ENCODE data around the gene CFAP46. TPM values are rescaled to one million over a fixed set of nuclear protein-coding genes. Genes with fewer than 3 reads are reported as not detected.

CFAP46 gene
- total RNA-seq, 1 donor from 2014 or later, result 1.3 TPM

GRCh38 chr10:132810807-132811700, 131.3 kb downstream of the CFAP46 start:
- no peak overlapping the region for H3K4me2 ChIP-seq (ENCODE audit: low read length)
- Mint-ChIP-seq H3K27ac (ENCODE audit: unreplicated experiment) (no peak overlapping the region), H3K9me3 (ENCODE audit: unreplicated experiment) (no peaks in the 10 kb centered on the region), H3K4me1 (ENCODE audit: low read depth, unreplicated experiment) (no peaks in the 10 kb centered on the region), H3K36me3 (ENCODE audit: low read depth, unreplicated experiment) (no peaks in the 10 kb centered on the region), H3K4me3 (ENCODE audit: unreplicated experiment) (no peak overlapping the region), H3K27me3 (ENCODE audit: low read depth, unreplicated experiment) (peaks cover 22% of the 10 kb centered on the region)
- no peaks in the 10 kb centered on the region for H3K4me1 ChIP-seq (ENCODE audit: insufficient read depth, low read length)
- no peaks in the 10 kb centered on the region for H3K79me2 ChIP-seq (ENCODE audit: insufficient read depth, low read length)
- no peak overlapping the region for H3K4me3 ChIP-seq (ENCODE audit: insufficient read depth, low read depth, low read length)
- DNase-seq (ENCODE audit: low read depth) (no peak), FAIRE-seq (no peak)
- H2AFZ ChIP-seq (ENCODE audit: low read depth, low read length), result no peak overlapping the region
- no peaks in the 10 kb centered on the region for H3K27me3 ChIP-seq (ENCODE audit: insufficient read depth, low read length)
- H3K9ac ChIP-seq (ENCODE audit: low read length), result no peak overlapping the region
- no peak for TF ChIP-seq EZH2 (IDR thresholded peaks at IDR 0.05; ENCODE audit: insufficient read depth, low read length)
- TF ChIP-seq, protein P1, sequence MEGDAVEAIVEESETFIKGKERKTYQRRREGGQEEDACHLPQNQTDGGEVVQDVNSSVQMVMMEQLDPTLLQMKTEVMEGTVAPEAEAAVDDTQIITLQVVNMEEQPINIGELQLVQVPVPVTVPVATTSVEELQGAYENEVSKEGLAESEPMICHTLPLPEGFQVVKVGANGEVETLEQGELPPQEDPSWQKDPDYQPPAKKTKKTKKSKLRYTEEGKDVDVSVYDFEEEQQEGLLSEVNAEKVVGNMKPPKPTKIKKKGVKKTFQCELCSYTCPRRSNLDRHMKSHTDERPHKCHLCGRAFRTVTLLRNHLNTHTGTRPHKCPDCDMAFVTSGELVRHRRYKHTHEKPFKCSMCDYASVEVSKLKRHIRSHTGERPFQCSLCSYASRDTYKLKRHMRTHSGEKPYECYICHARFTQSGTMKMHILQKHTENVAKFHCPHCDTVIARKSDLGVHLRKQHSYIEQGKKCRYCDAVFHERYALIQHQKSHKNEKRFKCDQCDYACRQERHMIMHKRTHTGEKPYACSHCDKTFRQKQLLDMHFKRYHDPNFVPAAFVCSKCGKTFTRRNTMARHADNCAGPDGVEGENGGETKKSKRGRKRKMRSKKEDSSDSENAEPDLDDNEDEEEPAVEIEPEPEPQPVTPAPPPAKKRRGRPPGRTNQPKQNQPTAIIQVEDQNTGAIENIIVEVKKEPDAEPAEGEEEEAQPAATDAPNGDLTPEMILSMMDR (IDR thresholded peaks at IDR 0.05; ENCODE audit: insufficient read depth, low read depth, low read length), result no peak
- H3K9me3 ChIP-seq (ENCODE audit: insufficient read depth, low read depth, low read length), result no peaks in the 10 kb centered on the region
- no peaks in the 10 kb centered on the region for H4K20me1 ChIP-seq (ENCODE audit: insufficient read depth, low read length)
- H3K36me3 ChIP-seq (ENCODE audit: insufficient read depth, low read length), result no peaks in the 10 kb centered on the region
- H3K27ac ChIP-seq (ENCODE audit: low read depth, low read length), result no peak overlapping the region

GRCh38 chr10:132810141-132810806, 132.1 kb downstream of the CFAP46 start:
- no peak overlapping the region for H3K4me3 ChIP-seq (ENCODE audit: insufficient read depth, low read depth, low read length)
- H3K9ac ChIP-seq (ENCODE audit: low read length), result no peak overlapping the region
- H3K4me1 ChIP-seq (ENCODE audit: insufficient read depth, low read length), result no peaks in the 10 kb centered on the region
- Mint-ChIP-seq H3K36me3 (ENCODE audit: low read depth, unreplicated experiment) (no peaks in the 10 kb centered on the region), H3K27me3 (ENCODE audit: low read depth, unreplicated experiment) (peaks cover 14% of the 10 kb centered on the region), H3K9me3 (ENCODE audit: unreplicated experiment) (no peaks in the 10 kb centered on the region), H3K27ac (ENCODE audit: unreplicated experiment) (no peak overlapping the region), H3K4me1 (ENCODE audit: low read depth, unreplicated experiment) (no peaks in the 10 kb centered on the region), H3K4me3 (ENCODE audit: unreplicated experiment) (no peak overlapping the region)
- H4K20me1 ChIP-seq (ENCODE audit: insufficient read depth, low read length), result no peaks in the 10 kb centered on the region
- no peaks in the 10 kb centered on the region for H3K79me2 ChIP-seq (ENCODE audit: insufficient read depth, low read length)
- no peak overlapping the region for H3K4me2 ChIP-seq (ENCODE audit: low read length)
- no peak overlapping the region for H2AFZ ChIP-seq (ENCODE audit: low read depth, low read length)
- H3K27me3 ChIP-seq (ENCODE audit: insufficient read depth, low read length), result no peaks in the 10 kb centered on the region
- no peaks in the 10 kb centered on the region for H3K9me3 ChIP-seq (ENCODE audit: insufficient read depth, low read depth, low read length)
- DNase-seq (ENCODE audit: low read depth), result no peak
- TF ChIP-seq, protein P1 (IDR thresholded peaks at IDR 0.05; ENCODE audit: insufficient read depth, low read depth, low read length), result no peak
- TF ChIP-seq EZH2 (IDR thresholded peaks at IDR 0.05; ENCODE audit: insufficient read depth, low read length), result no peak
- FAIRE-seq, result no peak
- no peaks in the 10 kb centered on the region for H3K36me3 ChIP-seq (ENCODE audit: insufficient read depth, low read length)
- no peak overlapping the region for H3K27ac ChIP-seq (ENCODE audit: low read depth, low read length)

Measured in astrocyte (in vitro differentiated cells and primary cell).